HG02938 (cell line): ENCODE measurements around the gene CISTR.
"Not testable (repeated sequence)": the region's sequence is repeated elsewhere in the genome, so short reads cannot be mapped to it uniquely, and the experiment has no call there.

Experiments
- ATAC-seq: cut with Tn5 transposase; IDR thresholded peaks from one replicate; pipeline ENCODE4 v1.9.1; 2021; ENCODE audit warnings: mild to moderate bottlenecking, moderate library complexity; ENCODE audit not compliant: unreplicated experiment

CISTR gene

DNA sequence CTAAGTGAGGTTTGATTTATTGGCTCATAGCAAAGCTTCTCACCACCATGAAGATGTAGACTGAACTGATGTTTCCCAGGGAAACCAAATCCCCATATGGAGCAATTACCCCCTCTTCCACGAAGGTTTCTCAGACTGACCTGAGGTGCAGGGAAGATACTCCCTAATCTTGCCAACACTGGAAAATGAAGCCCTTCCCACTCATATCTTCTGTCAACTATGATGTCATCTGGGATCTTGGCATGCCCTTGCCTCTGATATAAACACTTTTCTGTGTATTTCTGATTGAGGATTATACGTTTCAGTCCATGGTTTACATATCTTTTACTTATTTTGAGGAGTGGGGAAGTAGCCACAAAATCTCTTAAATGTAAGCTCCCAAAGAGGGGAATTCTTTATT lies 14.1 kb upstream of the CISTR start:
- no peak for ATAC-seq

GRCh38 chr12:53764615-53765014 lies 12.8 kb upstream of the CISTR start:
- no peak for ATAC-seq

GRCh38 chr12:53762793-53763192 lies 11.0 kb upstream of the CISTR start:
- not testable (repeated sequence) for ATAC-seq

DNA sequence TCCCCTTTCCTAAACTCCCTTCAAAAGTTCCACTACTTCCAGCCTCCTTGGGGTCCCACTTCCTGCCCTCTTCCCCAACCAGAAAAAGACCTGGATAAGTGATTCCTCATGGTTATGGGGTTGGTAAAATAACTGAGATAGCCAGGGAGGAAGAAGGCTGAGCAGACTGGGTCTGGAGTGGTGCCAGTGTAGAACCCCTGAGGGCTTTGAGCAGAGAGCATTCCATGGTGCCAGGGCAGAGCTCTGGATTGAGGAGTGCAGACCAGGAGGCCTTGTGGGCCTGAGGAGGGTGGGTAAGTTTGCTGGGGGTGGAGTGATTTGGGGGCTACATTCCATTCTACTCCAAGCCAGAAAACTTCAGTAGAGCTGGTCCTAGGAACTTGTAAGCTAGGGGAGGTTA lies 9.5 kb upstream of the CISTR start:
- no peak for ATAC-seq

GRCh38 chr12:53759261-53759660 lies 7.5 kb upstream of the CISTR start:
- ATAC-seq = no peak

DNA sequence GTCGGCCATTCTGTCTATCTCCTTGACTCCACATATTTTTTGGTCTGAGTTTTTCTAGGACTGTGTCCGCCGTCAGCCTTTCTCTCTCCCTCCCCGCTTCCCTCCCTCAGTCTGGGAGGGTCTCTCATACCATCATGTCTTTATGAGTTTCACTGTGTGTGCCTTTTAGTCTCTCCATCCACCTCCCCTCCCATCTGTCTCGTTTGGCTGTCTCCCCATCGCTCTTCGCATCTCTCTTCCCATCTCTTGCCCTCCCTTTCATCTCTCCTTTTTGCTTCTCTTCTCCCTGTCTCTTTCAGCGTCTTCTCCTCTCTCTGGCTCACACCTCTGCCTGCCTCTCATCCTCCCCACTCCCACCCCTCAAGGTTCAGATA lies 6.9 kb upstream of the CISTR start:
- ATAC-seq = no peak

GRCh38 chr12:53758081-53758729 lies 6.4 kb upstream of the CISTR start:
- no peak for ATAC-seq

DNA sequence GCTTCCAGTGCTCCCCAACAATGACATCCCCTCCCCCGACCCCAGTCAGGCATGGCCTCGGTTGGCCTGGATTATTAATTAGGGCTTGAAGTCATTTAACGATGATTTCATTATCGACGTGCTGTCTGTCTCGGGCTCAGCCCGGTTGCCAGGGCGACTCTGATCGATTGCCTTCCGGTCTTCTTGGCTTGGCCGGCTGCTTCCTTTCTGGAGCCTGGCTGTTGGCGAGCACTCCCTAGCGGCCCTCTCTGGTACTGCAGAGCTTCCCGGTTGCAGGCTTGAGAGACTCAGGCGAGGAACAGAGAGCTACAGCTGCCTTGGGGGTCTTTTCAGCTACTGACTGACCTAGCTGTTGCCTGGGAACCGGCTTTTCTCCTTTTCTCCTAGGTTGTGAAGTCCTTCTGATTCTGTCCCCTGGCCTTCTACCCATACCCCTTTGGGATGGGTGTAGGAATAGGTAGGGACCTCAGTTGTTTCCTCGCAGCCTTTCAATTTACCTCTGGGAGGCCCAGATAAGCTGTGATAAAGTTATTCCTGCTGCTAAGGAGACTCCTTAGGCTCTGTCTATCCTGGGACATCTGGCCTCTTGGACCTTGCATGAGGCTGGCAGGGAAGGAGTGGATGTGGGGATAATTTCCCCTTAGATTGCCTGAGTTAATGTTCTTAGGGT lies 5.5 kb upstream of the CISTR start:
- ATAC-seq = peak; percentile 69

DNA sequence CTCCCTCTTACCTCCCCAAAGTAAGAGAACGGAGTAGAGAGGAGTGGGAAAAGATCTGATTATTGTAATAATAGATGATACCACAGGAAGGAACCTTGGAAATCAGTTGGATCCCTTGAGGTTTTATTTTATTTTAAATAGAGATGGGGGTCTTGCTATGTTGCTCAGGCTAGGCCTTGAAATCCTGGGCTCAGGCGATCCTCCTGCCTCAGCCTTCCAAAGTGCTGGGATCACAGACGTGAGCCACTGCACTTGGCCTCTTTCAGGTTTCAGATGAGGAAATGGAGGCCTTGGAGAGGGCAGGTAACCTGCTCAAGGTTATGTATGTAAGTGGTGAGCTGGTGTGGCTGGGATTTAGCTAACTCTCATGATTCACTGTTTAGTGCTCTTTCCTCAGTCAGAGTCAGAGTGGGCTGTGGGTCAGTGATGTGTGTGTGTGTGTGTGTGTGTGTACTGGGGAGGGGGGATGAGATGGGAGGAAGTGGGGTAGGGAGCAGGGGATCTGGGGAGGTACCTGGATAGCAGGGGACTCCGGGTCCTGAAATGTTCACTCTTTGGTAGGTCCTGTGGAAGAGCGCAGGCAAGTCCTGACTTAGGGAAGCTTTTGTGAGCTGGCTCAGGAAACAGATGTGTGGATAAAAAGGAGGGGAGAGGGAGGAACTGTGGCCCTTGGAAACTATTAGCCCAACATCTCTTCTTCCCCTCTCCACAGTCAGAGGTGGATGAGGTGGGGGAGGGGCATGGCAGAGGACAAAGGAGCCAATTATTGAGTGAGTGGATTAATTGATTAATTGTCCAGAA lies 4.7 kb upstream of the CISTR start:
- no peak for ATAC-seq

DNA sequence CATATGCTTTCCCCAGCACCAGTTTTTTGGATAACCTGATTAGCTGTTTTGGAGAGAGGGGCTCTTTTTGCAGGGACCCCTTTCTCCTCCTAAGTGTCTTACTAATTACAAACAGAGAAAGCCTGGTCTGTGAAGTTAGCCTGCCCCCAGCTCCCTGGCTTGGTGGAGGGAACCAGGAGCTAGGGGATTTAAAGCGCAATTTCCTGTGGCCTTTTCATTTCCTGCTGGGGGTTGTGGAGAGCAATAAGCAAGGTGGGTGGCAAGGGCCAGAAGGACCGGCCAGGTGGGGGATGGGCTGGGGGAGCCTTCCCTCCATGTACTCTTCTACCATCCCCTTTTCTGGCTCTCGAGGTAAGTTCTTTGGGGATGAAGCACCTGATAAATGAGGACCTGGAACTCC lies 4.1 kb upstream of the CISTR start:
- no peak for ATAC-seq

DNA sequence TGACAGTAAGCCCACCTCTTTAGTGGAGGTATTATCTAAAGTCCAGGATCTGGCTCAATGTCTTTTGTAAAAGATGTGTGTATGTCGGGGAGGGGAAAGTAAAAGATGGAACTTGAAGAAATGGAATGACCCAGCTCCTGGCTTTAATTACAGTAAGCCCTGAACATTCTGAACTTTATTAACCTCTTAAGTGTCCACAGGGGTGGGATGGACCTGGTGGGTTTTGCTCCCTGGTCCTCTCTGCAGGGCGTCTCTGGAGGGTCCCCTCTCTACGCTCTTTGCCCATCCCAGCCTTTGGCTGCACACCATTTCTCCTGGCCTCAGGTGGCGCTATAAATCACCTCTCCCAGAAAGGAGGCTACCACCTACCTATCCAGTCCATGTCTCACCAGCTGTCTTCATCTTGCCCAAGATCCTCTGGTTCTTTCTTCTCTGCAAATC lies 3.7 kb upstream of the CISTR start:
- no peak for ATAC-seq

- ATAC-seq = no peak
Observed at GRCh38 chr12:53754633-53755264, 3.0 kb upstream of the CISTR start.

DNA sequence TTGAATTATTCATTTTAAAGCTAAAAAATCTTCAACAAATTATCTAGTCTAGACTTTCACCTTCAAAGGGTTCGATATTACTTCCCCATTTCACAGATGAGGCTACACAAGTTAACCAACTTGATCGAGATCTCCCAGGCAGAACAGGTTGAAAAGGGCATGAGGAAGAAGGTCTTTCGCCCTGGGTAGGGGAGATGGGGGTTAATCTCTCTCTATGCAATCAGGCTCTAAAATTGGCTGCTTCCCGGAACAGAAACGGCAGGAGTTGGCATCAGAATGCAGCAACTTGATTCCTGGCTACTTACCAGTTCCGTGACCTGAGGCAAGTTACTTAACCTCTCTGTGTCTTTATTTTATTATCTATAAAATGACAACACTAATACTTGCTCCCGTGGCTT lies 2.4 kb upstream of the CISTR start:
- ATAC-seq = no peak

- ATAC-seq = no peak
Observed at GRCh38 chr12:53752621-53753020, 842 bp upstream of the CISTR start.

DNA sequence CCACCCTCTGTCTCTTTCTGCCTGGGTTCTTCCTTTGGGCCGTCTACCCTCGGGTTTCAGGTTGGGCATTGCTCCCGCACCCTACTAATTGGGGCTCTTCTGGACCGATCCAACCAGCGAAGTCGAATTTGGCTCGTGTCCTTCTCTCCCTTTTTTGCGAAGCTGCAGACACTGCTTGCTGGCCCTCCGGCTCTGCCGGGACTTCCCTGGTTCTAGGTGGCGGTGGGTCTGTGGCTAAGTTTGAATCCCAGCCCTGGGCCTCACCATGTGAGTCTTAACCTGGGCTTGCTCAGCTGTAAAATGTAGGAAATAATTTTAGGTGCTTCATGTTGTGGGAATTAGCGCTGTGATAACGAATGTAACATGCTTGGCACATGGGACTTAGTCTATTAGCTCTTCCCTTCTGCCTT lies 418 bp upstream of the CISTR start:
- no peak for ATAC-seq

- no peak for ATAC-seq
Observed at GRCh38 chr12:53750812-53751335, 905 bp downstream of the CISTR start.

DNA sequence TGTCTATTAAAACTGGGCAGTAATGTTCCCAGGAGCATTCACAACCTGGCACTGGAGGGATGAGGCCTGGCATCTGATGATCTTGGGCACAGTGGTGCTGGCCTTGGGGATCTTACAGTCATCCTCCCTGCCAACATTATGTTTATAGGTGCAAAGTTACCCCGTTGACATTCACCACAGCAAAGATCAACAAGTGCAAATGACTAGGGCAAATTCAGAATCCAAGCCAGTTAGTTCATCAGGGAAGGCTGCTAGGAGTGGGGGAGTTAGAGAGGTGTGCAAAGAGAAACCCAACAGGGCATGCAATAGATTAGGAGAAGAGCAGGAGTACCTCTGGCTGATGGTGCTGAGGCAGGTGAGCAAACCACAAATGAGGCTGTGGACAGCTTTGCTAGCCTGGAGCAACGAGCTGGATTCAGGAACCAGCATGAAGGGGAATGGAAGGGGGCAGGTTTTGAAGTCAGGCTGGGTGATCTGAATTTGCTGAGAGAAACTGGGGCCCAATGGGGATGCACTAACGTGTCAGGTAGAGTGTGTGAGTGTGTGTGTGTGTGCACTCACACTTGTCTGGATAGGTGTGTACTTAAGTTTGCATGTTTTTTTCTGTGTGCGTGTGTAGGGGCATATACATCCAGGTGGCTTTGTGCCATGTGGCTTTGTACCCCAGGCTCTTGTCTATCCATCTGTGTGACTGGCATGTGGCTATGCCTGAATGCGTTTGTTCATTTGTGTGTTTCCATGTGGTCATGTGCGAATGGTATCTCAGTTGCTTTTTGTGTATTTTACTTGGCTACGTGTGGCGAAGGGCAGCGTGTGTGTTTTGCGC lies 1.6 kb downstream of the CISTR start:
- no peak for ATAC-seq

- ATAC-seq = no peak
Observed at GRCh38 chr12:53748072-53748840, 3.5 kb downstream of the CISTR start.

GRCh38 chr12:53747095-53747494 lies 4.7 kb downstream of the CISTR start:
- no peak for ATAC-seq
